HEK293 (cell line): Measurements from ENCODE around the gene CABLES2.
A peak's percentile ranks its signal among the peaks of the same experiment; 100 is the strongest.

ENCODE experiments used
- ATF2 ChIP-seq: fragments of 450-650 bp; formaldehyde crosslinking; IDR thresholded peaks from 2 replicates; pipeline ENCODE4 v1.5.1; 2016; ENCODE audit warnings: missing biosample characterization, missing genetic modification characterization, low read depth
- GLI4 ChIP-seq: fragments of 450-650 bp; formaldehyde crosslinking; IDR thresholded peaks from 2 replicates; pipeline ENCODE4 v1.5.1; 2016; ENCODE audit warnings: missing biosample characterization, missing genetic modification characterization
- PRDM10 ChIP-seq: fragments of 450-650 bp; formaldehyde crosslinking; IDR thresholded peaks from 2 replicates; pipeline ENCODE4 v1.5.1; 2016; ENCODE audit warnings: missing biosample characterization, missing genetic modification characterization
- WT1 ChIP-seq: fragments of 450-650 bp; formaldehyde crosslinking; IDR thresholded peaks from 2 replicates; pipeline ENCODE4 v1.5.1; 2016; ENCODE audit warnings: missing biosample characterization, missing genetic modification characterization
- ZNF266 ChIP-seq: fragments of 450-650 bp; formaldehyde crosslinking; IDR thresholded peaks from 2 replicates; pipeline ENCODE4 v1.5.1; 2016; ENCODE audit warnings: missing biosample characterization, missing genetic modification characterization, low read depth
- ZNF354C ChIP-seq: fragments of 450-650 bp; formaldehyde crosslinking; IDR thresholded peaks from 2 replicates; pipeline ENCODE4 v1.5.1; 2016; ENCODE audit warnings: missing biosample characterization, missing genetic modification characterization, low read depth, borderline replicate concordance
- ZNF362 ChIP-seq: fragments of 450-650 bp; formaldehyde crosslinking; IDR thresholded peaks from 2 replicates; pipeline ENCODE4 v1.5.1; 2016; ENCODE audit warnings: missing biosample characterization, missing genetic modification characterization
- ZNF366 ChIP-seq: fragments of 450-650 bp; formaldehyde crosslinking; conservative IDR thresholded peaks from 2 replicates; pipeline ENCODE4 v1.5.1; 2016; ENCODE audit warnings: missing biosample characterization, missing genetic modification characterization
- ZNF391 ChIP-seq: fragments of 450-650 bp; formaldehyde crosslinking; IDR thresholded peaks from 2 replicates; pipeline ENCODE4 v1.5.1; 2016; ENCODE audit warnings: low read depth, missing biosample characterization, missing genetic modification characterization, borderline replicate concordance
- ZNF558 ChIP-seq: fragments of 450-650 bp; formaldehyde crosslinking; IDR thresholded peaks from 2 replicates; pipeline ENCODE4 v1.5.1; 2016; ENCODE audit warnings: missing biosample characterization, missing genetic modification characterization
- ZNF629 ChIP-seq: fragments of 450-650 bp; formaldehyde crosslinking; IDR thresholded peaks from 2 replicates; pipeline ENCODE4 v1.5.1; 2017; ENCODE audit warnings: missing biosample characterization, missing genetic modification characterization
- ZNF654 ChIP-seq: fragments of 450-650 bp; formaldehyde crosslinking; IDR thresholded peaks from 2 replicates; pipeline ENCODE4 v1.5.1; 2016; ENCODE audit warnings: low read depth, missing biosample characterization, missing genetic modification characterization
- ZNF664 ChIP-seq: fragments of 450-650 bp; formaldehyde crosslinking; IDR thresholded peaks from 2 replicates; pipeline ENCODE4 v1.5.1; 2016; ENCODE audit warnings: missing biosample characterization, missing genetic modification characterization
- ZNF792 ChIP-seq: fragments of 450-650 bp; formaldehyde crosslinking; IDR thresholded peaks from 2 replicates; pipeline ENCODE4 v1.5.1; 2016; ENCODE audit warnings: missing biosample characterization, missing genetic modification characterization
- ZNF843 ChIP-seq: fragments of 450-650 bp; formaldehyde crosslinking; IDR thresholded peaks from 2 replicates; pipeline ENCODE4 v1.5.1; 2016; ENCODE audit warnings: missing biosample characterization, missing genetic modification characterization
- ZSCAN30 ChIP-seq: fragments of 450-650 bp; IDR thresholded peaks from 2 replicates; pipeline ENCODE4 v1.5.1; 2018; ENCODE audit warnings: missing biosample characterization, mild to moderate bottlenecking, missing genetic modification characterization, moderate library complexity
- TF ChIP-seq, protein P1 (sequence below): fragments of 450-650 bp; formaldehyde crosslinking; IDR thresholded peaks from 2 replicates; pipeline ENCODE4 v1.5.1; 2016; ENCODE audit warnings: missing biosample characterization, missing genetic modification characterization
- TF ChIP-seq, protein P2 (sequence below): fragments of 450-650 bp; formaldehyde crosslinking; IDR thresholded peaks from 2 replicates; pipeline ENCODE4 v1.5.1; 2016; ENCODE audit warnings: missing biosample characterization, missing genetic modification characterization
- TF ChIP-seq, protein P3 (sequence below): fragments of 450-650 bp; formaldehyde crosslinking; IDR thresholded peaks from 2 replicates; pipeline ENCODE4 v1.5.1; 2016; ENCODE audit warnings: missing biosample characterization, missing genetic modification characterization

CABLES2 gene

GRCh38 chr20:62405108-62405980 lies 1.7 kb downstream of the CABLES2 start (continued):
- TF ChIP-seq ZNF843 (tag by site-specific recombination) (no peak), ZNF266 (tag by site-specific recombination) (no peak), ZNF654 (peak; percentile 12; the same call in 1 of the 2 replicates), ATF2 (peak; percentile 50; the same call in 1 of the 2 replicates), PRDM10 (tag by site-specific recombination) (peak; percentile 54), ZNF362 (tag by site-specific recombination) (no peak), WT1 (tag by site-specific recombination) (no peak), ZNF391 (tag by site-specific recombination) (no peak), ZSCAN30 (tag by site-specific recombination) (no peak), ZNF558 (tag by site-specific recombination) (no peak), ZNF664 (tag by site-specific recombination) (no peak), ZNF366 (tag by site-specific recombination) (0 out of 2 replicates have a peak, but pooled peaks have one; percentile 30), ZNF792 (no peak), GLI4 (tag by site-specific recombination) (no peak), ZNF629 (tag by site-specific recombination) (peak; percentile 65), ZNF354C (no peak)
- TF ChIP-seq, protein P1, sequence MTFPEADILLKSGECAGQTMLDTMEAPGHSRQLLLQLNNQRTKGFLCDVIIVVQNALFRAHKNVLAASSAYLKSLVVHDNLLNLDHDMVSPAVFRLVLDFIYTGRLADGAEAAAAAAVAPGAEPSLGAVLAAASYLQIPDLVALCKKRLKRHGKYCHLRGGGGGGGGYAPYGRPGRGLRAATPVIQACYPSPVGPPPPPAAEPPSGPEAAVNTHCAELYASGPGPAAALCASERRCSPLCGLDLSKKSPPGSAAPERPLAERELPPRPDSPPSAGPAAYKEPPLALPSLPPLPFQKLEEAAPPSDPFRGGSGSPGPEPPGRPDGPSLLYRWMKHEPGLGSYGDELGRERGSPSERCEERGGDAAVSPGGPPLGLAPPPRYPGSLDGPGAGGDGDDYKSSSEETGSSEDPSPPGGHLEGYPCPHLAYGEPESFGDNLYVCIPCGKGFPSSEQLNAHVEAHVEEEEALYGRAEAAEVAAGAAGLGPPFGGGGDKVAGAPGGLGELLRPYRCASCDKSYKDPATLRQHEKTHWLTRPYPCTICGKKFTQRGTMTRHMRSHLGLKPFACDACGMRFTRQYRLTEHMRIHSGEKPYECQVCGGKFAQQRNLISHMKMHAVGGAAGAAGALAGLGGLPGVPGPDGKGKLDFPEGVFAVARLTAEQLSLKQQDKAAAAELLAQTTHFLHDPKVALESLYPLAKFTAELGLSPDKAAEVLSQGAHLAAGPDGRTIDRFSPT = 0 out of 2 replicates have a peak, but pooled peaks have one; percentile 30
- TF ChIP-seq, protein P2, sequence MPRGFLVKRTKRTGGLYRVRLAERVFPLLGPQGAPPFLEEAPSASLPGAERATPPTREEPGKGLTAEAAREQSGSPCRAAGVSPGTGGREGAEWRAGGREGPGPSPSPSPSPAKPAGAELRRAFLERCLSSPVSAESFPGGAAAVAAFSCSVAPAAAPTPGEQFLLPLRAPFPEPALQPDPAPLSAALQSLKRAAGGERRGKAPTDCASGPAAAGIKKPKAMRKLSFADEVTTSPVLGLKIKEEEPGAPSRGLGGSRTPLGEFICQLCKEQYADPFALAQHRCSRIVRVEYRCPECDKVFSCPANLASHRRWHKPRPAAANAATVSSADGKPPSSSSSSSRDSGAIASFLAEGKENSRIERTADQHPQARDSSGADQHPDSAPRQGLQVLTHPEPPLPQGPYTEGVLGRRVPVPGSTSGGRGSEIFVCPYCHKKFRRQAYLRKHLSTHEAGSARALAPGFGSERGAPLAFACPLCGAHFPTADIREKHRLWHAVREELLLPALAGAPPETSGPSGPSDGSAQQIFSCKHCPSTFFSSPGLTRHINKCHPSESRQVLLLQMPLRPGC (tag by site-specific recombination) = no peak
- TF ChIP-seq, protein P3, sequence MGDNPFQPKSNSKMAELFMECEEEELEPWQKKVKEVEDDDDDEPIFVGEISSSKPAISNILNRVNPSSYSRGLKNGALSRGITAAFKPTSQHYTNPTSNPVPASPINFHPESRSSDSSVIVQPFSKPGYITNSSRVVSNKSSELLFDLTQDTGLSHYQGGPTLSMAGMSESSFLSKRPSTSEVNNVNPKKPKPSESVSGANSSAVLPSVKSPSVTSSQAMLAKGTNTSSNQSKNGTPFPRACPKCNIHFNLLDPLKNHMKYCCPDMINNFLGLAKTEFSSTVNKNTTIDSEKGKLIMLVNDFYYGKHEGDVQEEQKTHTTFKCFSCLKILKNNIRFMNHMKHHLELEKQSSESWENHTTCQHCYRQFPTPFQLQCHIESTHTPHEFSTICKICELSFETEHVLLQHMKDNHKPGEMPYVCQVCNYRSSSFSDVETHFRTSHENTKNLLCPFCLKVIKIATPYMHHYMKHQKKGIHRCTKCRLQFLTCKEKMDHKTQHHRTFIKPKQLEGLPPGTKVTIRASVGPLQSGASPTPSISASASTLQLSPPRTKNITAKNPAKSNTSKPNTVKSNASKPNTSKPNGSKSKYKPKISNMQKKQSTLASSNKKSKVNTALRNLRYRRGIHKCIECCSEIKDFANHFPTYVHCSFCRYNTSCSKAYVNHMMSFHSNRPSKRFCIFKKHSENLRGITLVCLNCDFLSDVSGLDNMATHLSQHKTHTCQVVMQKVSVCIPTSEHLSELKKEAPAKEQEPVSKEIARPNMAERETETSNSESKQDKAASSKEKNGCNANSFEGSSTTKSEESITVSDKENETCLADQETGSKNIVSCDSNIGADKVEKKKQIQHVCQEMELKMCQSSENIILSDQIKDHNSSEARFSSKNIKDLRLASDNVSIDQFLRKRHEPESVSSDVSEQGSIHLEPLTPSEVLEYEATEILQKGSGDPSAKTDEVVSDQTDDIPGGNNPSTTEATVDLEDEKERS (tag by site-specific recombination) = no peak
